ENCODE measurements around the gene RANBP9. TPM values are rescaled to one million over a fixed set of nuclear protein-coding genes. Genes with fewer than 3 reads are reported as not detected.

RANBP9 gene
- polyA plus RNA-seq, 2 donors, result 60.8 to 123 TPM

- 67 to 69% methylated on average over 1 of the region's 1 CpG for WGBS, 2 donors
- H3K4me1 ChIP-seq (ENCODE audit: control insufficient read depth in 2 of 2, insufficient read depth in 2 of 2, low read length in 1 of 2), result peaks cover 0 to 2% of the 10 kb centered on the region in 2 donors
These were observed 38.3 kb downstream of the RANBP9 start for GRCh38 chr6:13673368-13673767.

GRCh38 chr6:13672904-13673303 is 38.7 kb downstream of the RANBP9 start:
- no peak overlapping the region for H3K4me3 ChIP-seq (ENCODE audit: low read depth in 1 of 2, low read length in 2 of 2)
- H3K36me3 ChIP-seq (ENCODE audit: control insufficient read depth in 2 of 2, insufficient read depth in 2 of 2, low read length in 1 of 2), result no peaks in the 10 kb centered on the region
- no peaks in the 10 kb centered on the region for H3K27me3 ChIP-seq (ENCODE audit: control insufficient read depth in 1 of 2, insufficient read depth in 2 of 2, low read length in 2 of 2)
- no peaks in the 10 kb centered on the region for H3K9me3 ChIP-seq (ENCODE audit: control insufficient read depth in 2 of 2, insufficient read depth in 1 of 2, low read depth in 1 of 2, low read length in 1 of 2)
- no peak overlapping the region for H3K27ac ChIP-seq (ENCODE audit: low read depth in 2 of 2, low read length in 1 of 2)
- H3K4me1 ChIP-seq (ENCODE audit: control insufficient read depth in 2 of 2, insufficient read depth in 2 of 2, low read length in 1 of 2), result peaks cover 0 to 2% of the 10 kb centered on the region in 2 donors

More at GRCh38 chr6:13673368-13673767, 38.3 kb downstream of the RANBP9 start:
- Histone ChIP-seq H3K27ac (ENCODE audit: low read depth in 2 of 2, low read length in 1 of 2) (no peak overlapping the region), H3K27me3 (ENCODE audit: control insufficient read depth in 1 of 2, insufficient read depth in 2 of 2, low read length in 2 of 2) (no peaks in the 10 kb centered on the region), H3K4me3 (ENCODE audit: low read depth in 1 of 2, low read length in 2 of 2) (no peak overlapping the region), H3K36me3 (ENCODE audit: control insufficient read depth in 2 of 2, insufficient read depth in 2 of 2, low read length in 1 of 2) (no peaks in the 10 kb centered on the region), H3K9me3 (ENCODE audit: control insufficient read depth in 2 of 2, insufficient read depth in 1 of 2, low read depth in 1 of 2, low read length in 1 of 2) (no peaks in the 10 kb centered on the region)

GRCh38 chr6:13671548-13672127 is 40.0 kb downstream of the RANBP9 start:
- Histone ChIP-seq H3K4me3 (ENCODE audit: low read depth in 1 of 2, low read length in 2 of 2) (no peak overlapping the region), H3K36me3 (ENCODE audit: control insufficient read depth in 2 of 2, insufficient read depth in 2 of 2, low read length in 1 of 2) (no peaks in the 10 kb centered on the region), H3K27ac (ENCODE audit: low read depth in 2 of 2, low read length in 1 of 2) (no peak overlapping the region), H3K9me3 (ENCODE audit: control insufficient read depth in 2 of 2, insufficient read depth in 1 of 2, low read depth in 1 of 2, low read length in 1 of 2) (no peaks in the 10 kb centered on the region), H3K27me3 (ENCODE audit: control insufficient read depth in 1 of 2, insufficient read depth in 2 of 2, low read length in 2 of 2) (no peaks in the 10 kb centered on the region), H3K4me1 (ENCODE audit: control insufficient read depth in 2 of 2, insufficient read depth in 2 of 2, low read length in 1 of 2) (peaks cover 0 to 2% of the 10 kb centered on the region in 2 donors)
- WGBS, 2 donors, result 92 to 95% methylated on average over 1 of the region's 1 CpG

- H3K27ac ChIP-seq (ENCODE audit: low read depth in 2 of 2, low read length in 1 of 2), result no peak overlapping the region
- no peaks in the 10 kb centered on the region for H3K36me3 ChIP-seq (ENCODE audit: control insufficient read depth in 2 of 2, insufficient read depth in 2 of 2, low read length in 1 of 2)
- H3K27me3 ChIP-seq (ENCODE audit: control insufficient read depth in 1 of 2, insufficient read depth in 2 of 2, low read length in 2 of 2), result no peaks in the 10 kb centered on the region
- 95 to 96% methylated on average over 5 of the region's 5 CpGs for WGBS, 2 donors
- no peaks in the 10 kb centered on the region for H3K9me3 ChIP-seq (ENCODE audit: control insufficient read depth in 2 of 2, insufficient read depth in 1 of 2, low read depth in 1 of 2, low read length in 1 of 2)
- H3K4me1 ChIP-seq (ENCODE audit: control insufficient read depth in 2 of 2, insufficient read depth in 2 of 2, low read length in 1 of 2), result peaks cover 0 to 2% of the 10 kb centered on the region in 2 donors
- H3K4me3 ChIP-seq (ENCODE audit: low read depth in 1 of 2, low read length in 2 of 2), result no peak overlapping the region
These were observed 42.2 kb downstream of the RANBP9 start for GRCh38 chr6:13669476-13669875.

GRCh38 chr6:13668291-13668928 is 43.2 kb downstream of the RANBP9 start:
- Histone ChIP-seq H3K4me1 (ENCODE audit: control insufficient read depth in 2 of 2, insufficient read depth in 2 of 2, low read length in 1 of 2) (peaks cover 0 to 2% of the 10 kb centered on the region in 2 donors), H3K27ac (ENCODE audit: low read depth in 2 of 2, low read length in 1 of 2) (no peak overlapping the region), H3K4me3 (ENCODE audit: low read depth in 1 of 2, low read length in 2 of 2) (no peak overlapping the region), H3K27me3 (ENCODE audit: control insufficient read depth in 1 of 2, insufficient read depth in 2 of 2, low read length in 2 of 2) (no peaks in the 10 kb centered on the region), H3K36me3 (ENCODE audit: control insufficient read depth in 2 of 2, insufficient read depth in 2 of 2, low read length in 1 of 2) (no peaks in the 10 kb centered on the region), H3K9me3 (ENCODE audit: control insufficient read depth in 2 of 2, insufficient read depth in 1 of 2, low read depth in 1 of 2, low read length in 1 of 2) (no peaks in the 10 kb centered on the region)
- 64 to 75% methylated on average over 2 of the region's 2 CpGs for WGBS, 2 donors

GRCh38 chr6:13667655-13668054 is 44.0 kb downstream of the RANBP9 start:
- Histone ChIP-seq H3K27me3 (ENCODE audit: control insufficient read depth in 1 of 2, insufficient read depth in 2 of 2, low read length in 2 of 2) (no peaks in the 10 kb centered on the region), H3K4me1 (ENCODE audit: control insufficient read depth in 2 of 2, insufficient read depth in 2 of 2, low read length in 1 of 2) (peaks cover 0 to 2% of the 10 kb centered on the region in 2 donors)

GRCh38 chr6:13666194-13667105 is 45.2 kb downstream of the RANBP9 start:
- Histone ChIP-seq H3K9me3 (ENCODE audit: control insufficient read depth in 2 of 2, insufficient read depth in 1 of 2, low read depth in 1 of 2, low read length in 1 of 2) (no peaks in the 10 kb centered on the region), H3K4me3 (ENCODE audit: low read depth in 1 of 2, low read length in 2 of 2) (no peak overlapping the region), H3K4me1 (ENCODE audit: control insufficient read depth in 2 of 2, insufficient read depth in 2 of 2, low read length in 1 of 2) (peaks cover 2% of the 10 kb centered on the region in 2 donors), H3K27ac (ENCODE audit: low read depth in 2 of 2, low read length in 1 of 2) (no peak overlapping the region), H3K27me3 (ENCODE audit: control insufficient read depth in 1 of 2, insufficient read depth in 2 of 2, low read length in 2 of 2) (no peaks in the 10 kb centered on the region), H3K36me3 (ENCODE audit: control insufficient read depth in 2 of 2, insufficient read depth in 2 of 2, low read length in 1 of 2) (no peaks in the 10 kb centered on the region)
- 89 to 94% methylated on average over 8 of the region's 8 CpGs for WGBS, 2 donors

More at GRCh38 chr6:13667655-13668054, 44.0 kb downstream of the RANBP9 start:
- no peaks in the 10 kb centered on the region for H3K36me3 ChIP-seq (ENCODE audit: control insufficient read depth in 2 of 2, insufficient read depth in 2 of 2, low read length in 1 of 2)
- no peak overlapping the region for H3K4me3 ChIP-seq (ENCODE audit: low read depth in 1 of 2, low read length in 2 of 2)
- H3K27ac ChIP-seq (ENCODE audit: low read depth in 2 of 2, low read length in 1 of 2), result no peak overlapping the region
- WGBS, 2 donors, result 77 to 82% methylated on average over 2 of the region's 2 CpGs
- H3K9me3 ChIP-seq (ENCODE audit: control insufficient read depth in 2 of 2, insufficient read depth in 1 of 2, low read depth in 1 of 2, low read length in 1 of 2), result no peaks in the 10 kb centered on the region

- H3K9me3 ChIP-seq (ENCODE audit: control insufficient read depth in 2 of 2, insufficient read depth in 1 of 2, low read depth in 1 of 2, low read length in 1 of 2), result no peaks in the 10 kb centered on the region
- no peak overlapping the region for H3K4me3 ChIP-seq (ENCODE audit: low read depth in 1 of 2, low read length in 2 of 2)
- H3K27ac ChIP-seq (ENCODE audit: low read depth in 2 of 2, low read length in 1 of 2), result no peak overlapping the region
- no peaks in the 10 kb centered on the region for H3K36me3 ChIP-seq (ENCODE audit: control insufficient read depth in 2 of 2, insufficient read depth in 2 of 2, low read length in 1 of 2)
- H3K27me3 ChIP-seq (ENCODE audit: control insufficient read depth in 1 of 2, insufficient read depth in 2 of 2, low read length in 2 of 2), result no peaks in the 10 kb centered on the region
- H3K4me1 ChIP-seq (ENCODE audit: control insufficient read depth in 2 of 2, insufficient read depth in 2 of 2, low read length in 1 of 2), result peaks cover 2 to 5% of the 10 kb centered on the region in 2 donors
These were observed 46.8 kb downstream of the RANBP9 start for GRCh38 chr6:13664703-13665352.

GRCh38 chr6:13663986-13664385 is 47.6 kb downstream of the RANBP9 start:
- Histone ChIP-seq H3K36me3 (ENCODE audit: control insufficient read depth in 2 of 2, insufficient read depth in 2 of 2, low read length in 1 of 2) (no peaks in the 10 kb centered on the region), H3K9me3 (ENCODE audit: control insufficient read depth in 2 of 2, insufficient read depth in 1 of 2, low read depth in 1 of 2, low read length in 1 of 2) (no peaks in the 10 kb centered on the region), H3K4me3 (ENCODE audit: low read depth in 1 of 2, low read length in 2 of 2) (no peak overlapping the region), H3K4me1 (ENCODE audit: control insufficient read depth in 2 of 2, insufficient read depth in 2 of 2, low read length in 1 of 2) (peaks cover 0 to 5% of the 10 kb centered on the region in 2 donors), H3K27me3 (ENCODE audit: control insufficient read depth in 1 of 2, insufficient read depth in 2 of 2, low read length in 2 of 2) (no peaks in the 10 kb centered on the region), H3K27ac (ENCODE audit: low read depth in 2 of 2, low read length in 1 of 2) (no peak overlapping the region)
- WGBS, 2 donors, result 95% methylated on average over 4 of the region's 4 CpGs
